HCT116 (cell line): Measurements from ENCODE around the gene WWTR1.

Experiments used
- ELF1 ChIP-seq: IDR thresholded peaks from 2 replicates; pipeline ENCODE4 v1.6.1; 2012; ENCODE audit warnings: low read depth, borderline replicate concordance
- POLR2A ChIP-seq: IDR thresholded peaks from 2 replicates; pipeline ENCODE4 v1.7.0; 2011; ENCODE audit warnings: borderline replicate concordance; ENCODE audit not compliant: insufficient read depth, insufficient read length; ENCODE audit errors: extremely low read depth
- RAD21 ChIP-seq: IDR thresholded peaks from 2 replicates; pipeline ENCODE4 v1.6.1; 2012; ENCODE audit warnings: low read depth, mild to moderate bottlenecking
- SIN3A ChIP-seq: IDR thresholded peaks from 2 replicates; pipeline ENCODE4 v1.6.1; 2012; ENCODE audit warnings: low read depth
- SP1 ChIP-seq: IDR thresholded peaks from 2 replicates; pipeline ENCODE4 v1.6.1; 2012; ENCODE audit warnings: low read depth
- TF ChIP-seq, protein P1 (sequence below), 3 experiments: fragments of 200-600 bp in 1 of 3; sonication (generic) in 1 of 3; IDR thresholded peaks in 2 of 3; conservative IDR thresholded peaks in 1 of 3; 2 replicates each; pipeline ENCODE4 v1.5.1; 2012 to 2017; ENCODE audit warnings: low read depth in 2 of 3, low read length in 2 of 3, antibody characterized with exemption in 1 of 3, borderline replicate concordance in 1 of 3, control low read depth in 1 of 3, mild to moderate bottlenecking in 1 of 3, mixed read lengths in 1 of 3, mixed run types in 1 of 3, moderate library complexity in 1 of 3; ENCODE audit not compliant: insufficient read depth in 1 of 3

DNA sequence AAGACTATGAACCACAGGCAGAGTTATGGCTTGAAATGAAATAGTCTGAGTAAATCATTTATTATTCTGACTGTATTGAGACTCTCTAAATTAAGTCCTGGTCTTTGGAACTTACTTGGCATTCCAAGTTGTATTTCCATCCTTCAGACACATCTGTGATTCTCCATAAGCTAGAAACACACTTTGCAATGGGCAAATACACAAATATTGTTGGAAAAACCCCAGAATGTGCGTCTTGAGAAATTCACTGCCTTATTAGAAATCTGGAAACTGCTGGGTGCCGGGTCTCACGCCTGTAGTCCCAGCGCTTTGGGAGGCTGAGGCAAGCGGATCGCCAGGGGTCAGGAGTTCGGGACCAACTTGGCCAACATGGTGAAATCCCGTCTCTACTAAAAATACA is 87.8 kb downstream of the WWTR1 start:
- no peak for TF ChIP-seq ELF1
- TF ChIP-seq RAD21 = no peak
- no peak for TF ChIP-seq POLR2A
- TF ChIP-seq, protein P1, sequence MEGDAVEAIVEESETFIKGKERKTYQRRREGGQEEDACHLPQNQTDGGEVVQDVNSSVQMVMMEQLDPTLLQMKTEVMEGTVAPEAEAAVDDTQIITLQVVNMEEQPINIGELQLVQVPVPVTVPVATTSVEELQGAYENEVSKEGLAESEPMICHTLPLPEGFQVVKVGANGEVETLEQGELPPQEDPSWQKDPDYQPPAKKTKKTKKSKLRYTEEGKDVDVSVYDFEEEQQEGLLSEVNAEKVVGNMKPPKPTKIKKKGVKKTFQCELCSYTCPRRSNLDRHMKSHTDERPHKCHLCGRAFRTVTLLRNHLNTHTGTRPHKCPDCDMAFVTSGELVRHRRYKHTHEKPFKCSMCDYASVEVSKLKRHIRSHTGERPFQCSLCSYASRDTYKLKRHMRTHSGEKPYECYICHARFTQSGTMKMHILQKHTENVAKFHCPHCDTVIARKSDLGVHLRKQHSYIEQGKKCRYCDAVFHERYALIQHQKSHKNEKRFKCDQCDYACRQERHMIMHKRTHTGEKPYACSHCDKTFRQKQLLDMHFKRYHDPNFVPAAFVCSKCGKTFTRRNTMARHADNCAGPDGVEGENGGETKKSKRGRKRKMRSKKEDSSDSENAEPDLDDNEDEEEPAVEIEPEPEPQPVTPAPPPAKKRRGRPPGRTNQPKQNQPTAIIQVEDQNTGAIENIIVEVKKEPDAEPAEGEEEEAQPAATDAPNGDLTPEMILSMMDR (IDR thresholded peaks at IDR 0.05 in 2 of 3, conservative IDR thresholded peaks at IDR 0.05 in 1 of 3; ENCODE audit: borderline replicate concordance in 1 of 3, insufficient read depth in 1 of 3, low read depth in 2 of 3, low read length in 2 of 3) = no peak
- TF ChIP-seq SIN3A = no peak
- TF ChIP-seq SP1 = no peak
